Glutamatergic neuron (in vitro differentiated cells): ENCODE measurements around the gene DDX3X. TPM values are rescaled to one million over a fixed set of nuclear protein-coding genes. Genes with fewer than 3 reads are reported as not detected.
"Not testable (repeated sequence)": the region's sequence is repeated elsewhere in the genome, so short reads cannot be mapped to it uniquely, and the experiment has no call there.

ENCODE experiments used
- DNase-seq: peaks from one replicate; pipeline ENCODE4 v3.0.0; 2022
- H3K27ac Mint-ChIP-seq: one replicate; pipeline ENCODE4 v1.8.0; 2020; ENCODE audit warnings: mild to moderate bottlenecking, mixed read lengths, inconsistent platforms; ENCODE audit not compliant: unreplicated experiment
- H3K27me3 Mint-ChIP-seq: one replicate; pipeline ENCODE4 v1.8.0; 2020; ENCODE audit warnings: mild to moderate bottlenecking, moderate library complexity, mixed read lengths, inconsistent platforms; ENCODE audit not compliant: unreplicated experiment
- H3K36me3 Mint-ChIP-seq: one replicate; pipeline ENCODE4 v1.8.0; 2020; ENCODE audit warnings: mild to moderate bottlenecking, mixed read lengths, inconsistent platforms; ENCODE audit not compliant: unreplicated experiment
- H3K4me1 Mint-ChIP-seq: one replicate; pipeline ENCODE4 v1.8.0; 2020; ENCODE audit warnings: mild to moderate bottlenecking, low read depth, mixed read lengths, inconsistent platforms; ENCODE audit not compliant: unreplicated experiment
- H3K4me3 Mint-ChIP-seq: one replicate; pipeline ENCODE4 v1.8.0; 2020; ENCODE audit warnings: mild to moderate bottlenecking, mixed read lengths, inconsistent platforms; ENCODE audit not compliant: unreplicated experiment
- H3K9me3 Mint-ChIP-seq: one replicate; pipeline ENCODE4 v1.8.0; 2020; ENCODE audit warnings: mild to moderate bottlenecking, moderate library complexity, mixed read lengths, inconsistent platforms; ENCODE audit not compliant: unreplicated experiment
- CTCF ChIP-seq: fragments of 200-600 bp; sonication (generic); IDR thresholded peaks from one replicate; pipeline ENCODE4 v1.5.0; 2021; ENCODE audit not compliant: partially characterized antibody, unreplicated experiment
- total RNA-seq: library from RNA; stranded (reverse); fragmentation: NEBNext Ultra II Directional; extraction: Animal tissue kit (Norgen Biotek cat#: 25700); gene quantifications from one replicate; pipeline ENCODE4 v1.2.1, GENCODE V29; 2021; ENCODE audit not compliant: unreplicated experiment

Gene DDX3X
- total RNA-seq, 1 donor from 2014 or later: 208 TPM

GRCh38 chrX:41352329-41352838, 18.4 kb downstream of the DDX3X start:
- DNase-seq: no peak
- no peaks in the 10 kb centered on the region for H3K36me3 Mint-ChIP-seq

GRCh38 chrX:41353985-41354384, 20.0 kb downstream of the DDX3X start:
- Mint-ChIP-seq H3K4me3 (no peak overlapping the region), H3K27me3 (no peaks in the 10 kb centered on the region), H3K27ac (no peak overlapping the region), H3K9me3 (peaks cover 2% of the 10 kb centered on the region), H3K36me3 (no peaks in the 10 kb centered on the region), H3K4me1 (no peaks in the 10 kb centered on the region)
- no peak for DNase-seq
- TF ChIP-seq CTCF: no peak

More at GRCh38 chrX:41352329-41352838, 18.4 kb downstream of the DDX3X start:
- H3K4me1 Mint-ChIP-seq: no peaks in the 10 kb centered on the region
- H3K27ac Mint-ChIP-seq: no peak overlapping the region
- no peak overlapping the region for H3K4me3 Mint-ChIP-seq
- no peak for TF ChIP-seq CTCF
- H3K9me3 Mint-ChIP-seq: peaks cover 2% of the 10 kb centered on the region
- H3K27me3 Mint-ChIP-seq: no peaks in the 10 kb centered on the region

- no peaks in the 10 kb centered on the region for H3K36me3 Mint-ChIP-seq
These were observed 35.2 kb downstream of the DDX3X start for GRCh38 chrX:41369152-41369551.

GRCh38 chrX:41371575-41371974, 37.6 kb downstream of the DDX3X start:
- not testable (repeated sequence) for H3K4me3 Mint-ChIP-seq, H3K4me1 Mint-ChIP-seq, DNase-seq, H3K27ac Mint-ChIP-seq, H3K36me3 Mint-ChIP-seq, H3K27me3 Mint-ChIP-seq, H3K9me3 Mint-ChIP-seq

More at GRCh38 chrX:41369152-41369551, 35.2 kb downstream of the DDX3X start:
- no peak for TF ChIP-seq CTCF
- Mint-ChIP-seq H3K4me1 (no peaks in the 10 kb centered on the region), H3K27ac (no peak overlapping the region), H3K27me3 (no peaks in the 10 kb centered on the region), H3K4me3 (no peak overlapping the region), H3K9me3 (no peaks in the 10 kb centered on the region)
- DNase-seq: no peak

- no peak for DNase-seq
- no peak for TF ChIP-seq CTCF
- Mint-ChIP-seq H3K4me3 (no peak overlapping the region), H3K4me1 (no peaks in the 10 kb centered on the region), H3K9me3 (no peaks in the 10 kb centered on the region), H3K36me3 (no peaks in the 10 kb centered on the region), H3K27ac (no peak overlapping the region), H3K27me3 (no peaks in the 10 kb centered on the region)
These were observed 40.1 kb downstream of the DDX3X start for GRCh38 chrX:41373989-41374606.
